Thyroid gland (tissue), 4 donors: ENCODE data around the gene RPN2.

Experiments
- CTCF ChIP-seq, 6 experiments: fragments of 200-600 bp in 3 of 6; fragments of 450-650 bp in 3 of 6; sonication (generic) in 3 of 6; IDR thresholded peaks; one replicate each; pipeline ENCODE4 v1.5.1; 2016 to 2019; ENCODE audit warnings: antibody characterized with exemption in 6 of 6, mild to moderate bottlenecking in 2 of 6, inconsistent platforms in 1 of 6, moderate library complexity in 1 of 6
- POLR2A ChIP-seq, 2 donors: fragments of 450-650 bp; IDR thresholded peaks; one replicate each; pipeline ENCODE4 v1.6.1; 2017; ENCODE audit warnings: antibody characterized with exemption in 2 of 2, mild to moderate bottlenecking in 2 of 2, moderate library complexity in 1 of 2

- no peak for TF ChIP-seq CTCF (IDR thresholded peaks at IDR 0.05)
- TF ChIP-seq POLR2A (IDR thresholded peaks at IDR 0.05) = no peak
Observed at GRCh38 chr20:37226889-37227288, 47.8 kb downstream of the RPN2 start.
